Left lung (tissue), 10 donors: Measurements from ENCODE around the gene MST1R. TPM values are rescaled to one million over a fixed set of nuclear protein-coding genes. Genes with fewer than 3 reads are reported as not detected.

Experiments
- ATAC-seq: fragments of 200-7000 bp; cut with Tn5 transposase; one replicate; pipeline ENCODE4 v1.9.1; 2020; ENCODE audit warnings: moderate library complexity
- DNase-seq, 4 donors: peaks; one replicate each; pipeline ENCODE4 v3.0.0-alpha.2; 2013 to 2020
- H3K27ac ChIP-seq, 2 donors: fragments of 200-600 bp; sonication (generic) in 1 of 2; one replicate each; pipeline versions ENCODE4 v1.5.0 to v1.8.0; 2020 to 2021
- H3K27me3 ChIP-seq, 2 donors: fragments of 200-600 bp; sonication (generic) in 1 of 2; one replicate each; pipeline versions ENCODE4 v1.5.0 to v1.8.0; 2020 to 2021
- H3K36me3 ChIP-seq, 2 donors: fragments of 200-600 bp; sonication (generic) in 1 of 2; one replicate each; pipeline versions ENCODE4 v1.5.0 to v1.8.0; 2020 to 2021
- H3K4me1 ChIP-seq, 2 donors: fragments of 200-600 bp; one replicate each; pipeline ENCODE4 v1.8.0; 2021
- H3K4me3 ChIP-seq, 2 donors: fragments of 200-600 bp; sonication (generic) in 1 of 2; one replicate each; pipeline versions ENCODE4 v1.5.0 to v1.8.0; 2020 to 2021; ENCODE audit warnings: mild to moderate bottlenecking in 1 of 2
- H3K9me3 ChIP-seq, 2 donors: fragments of 200-600 bp; sonication (generic) in 1 of 2; one replicate each; pipeline versions ENCODE4 v1.5.0 to v1.8.0; 2020 to 2021
- intact Hi-C, 2 donors: fragments of 100-400 bp; cut with DNase I; formaldehyde crosslinking; loops; one replicate each; pipeline versions ENCODE4 v1.11.2 to v1.14.2; 2022
- polyA plus RNA-seq, 6 donors: library from polyadenylated mRNA; unstranded; fragments of 120-200 nt; gene quantifications; one replicate each; pipeline ENCODE4 v1.2.1, GENCODE V29; 2013; ENCODE audit not compliant: insufficient read length in 6 of 6
- total RNA-seq, 2 donors: library from RNA; stranded (reverse); fragmentation: NEBNext Ultra II Directional; extraction: Animal tissue kit (Norgen Biotek cat#: 25700); gene quantifications; one replicate each; pipeline ENCODE4 v1.2.1, GENCODE V29; 2021
- TF ChIP-seq, protein P1 (sequence below), 2 donors: fragments of 200-600 bp; sonication (generic) in 1 of 2; IDR thresholded peaks; one replicate each; pipeline versions ENCODE4 v1.5.0 to v1.8.0; 2021; ENCODE audit warnings: antibody characterized with exemption in 2 of 2
- donor health status: DM: no; HTN: yes; CAD: no.
- donor health status: DM: no; HTN: no; CAD: no.

MST1R gene
- total and polyA plus RNA-seq, 8 donors = 6.0 to 54.7 (median 9.1) TPM

- DNase-seq (no peak), ATAC-seq (no peak)
- H3K27ac ChIP-seq = no peak overlapping the region
- TF ChIP-seq, protein P1, sequence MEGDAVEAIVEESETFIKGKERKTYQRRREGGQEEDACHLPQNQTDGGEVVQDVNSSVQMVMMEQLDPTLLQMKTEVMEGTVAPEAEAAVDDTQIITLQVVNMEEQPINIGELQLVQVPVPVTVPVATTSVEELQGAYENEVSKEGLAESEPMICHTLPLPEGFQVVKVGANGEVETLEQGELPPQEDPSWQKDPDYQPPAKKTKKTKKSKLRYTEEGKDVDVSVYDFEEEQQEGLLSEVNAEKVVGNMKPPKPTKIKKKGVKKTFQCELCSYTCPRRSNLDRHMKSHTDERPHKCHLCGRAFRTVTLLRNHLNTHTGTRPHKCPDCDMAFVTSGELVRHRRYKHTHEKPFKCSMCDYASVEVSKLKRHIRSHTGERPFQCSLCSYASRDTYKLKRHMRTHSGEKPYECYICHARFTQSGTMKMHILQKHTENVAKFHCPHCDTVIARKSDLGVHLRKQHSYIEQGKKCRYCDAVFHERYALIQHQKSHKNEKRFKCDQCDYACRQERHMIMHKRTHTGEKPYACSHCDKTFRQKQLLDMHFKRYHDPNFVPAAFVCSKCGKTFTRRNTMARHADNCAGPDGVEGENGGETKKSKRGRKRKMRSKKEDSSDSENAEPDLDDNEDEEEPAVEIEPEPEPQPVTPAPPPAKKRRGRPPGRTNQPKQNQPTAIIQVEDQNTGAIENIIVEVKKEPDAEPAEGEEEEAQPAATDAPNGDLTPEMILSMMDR (IDR thresholded peaks at IDR 0.05) = no peak
- peaks cover 16% of the 10 kb centered on the region in 2 donors for H3K4me1 ChIP-seq
- peaks cover 0 to 34% of the 10 kb centered on the region in 2 donors for H3K36me3 ChIP-seq
- intact Hi-C loops = no loop called here
- no peaks in the 10 kb centered on the region for H3K27me3 ChIP-seq
- H3K9me3 ChIP-seq = no peaks in the 10 kb centered on the region
- H3K4me3 ChIP-seq = no peak overlapping the region
Measured at GRCh38 chr3:49898991-49899390, 4.7 kb downstream of the MST1R start.

GRCh38 chr3:49896345-49896744 is 7.3 kb downstream of the MST1R start:
- H3K27ac ChIP-seq = no peak overlapping the region
- H3K27me3 ChIP-seq = no peaks in the 10 kb centered on the region
- intact Hi-C loops = no loop called here
- H3K4me3 ChIP-seq = no peak overlapping the region
- H3K4me1 ChIP-seq = peaks cover 2 to 3% of the 10 kb centered on the region in 2 donors
- ATAC-seq (no peak), DNase-seq (no peak)
- no peaks in the 10 kb centered on the region for H3K9me3 ChIP-seq
- TF ChIP-seq, protein P1 (IDR thresholded peaks at IDR 0.05) = no peak
- H3K36me3 ChIP-seq = peaks cover 0 to 36% of the 10 kb centered on the region in 2 donors

DNA sequence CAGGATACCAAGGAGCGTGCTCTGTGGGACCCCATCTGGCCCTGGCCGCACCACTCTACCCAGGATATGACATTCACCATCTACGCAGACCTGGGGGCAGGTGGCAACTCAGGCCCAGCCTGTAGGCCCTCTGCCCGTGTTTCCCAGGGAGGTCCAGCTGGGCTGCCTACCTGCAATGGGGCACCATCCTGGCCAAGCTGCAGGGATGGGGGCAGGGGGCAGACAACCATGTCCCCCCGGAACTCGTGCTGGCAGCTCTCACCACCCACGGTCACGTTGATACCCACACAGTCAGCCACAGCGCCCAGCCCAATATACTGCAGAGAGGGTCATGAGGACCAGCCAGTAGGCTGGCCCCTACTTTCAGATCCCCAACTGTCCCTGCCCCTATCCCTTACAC is 7.9 kb downstream of the MST1R start:
- ATAC-seq (no peak), DNase-seq (no peak)
- no peak overlapping the region for H3K27ac ChIP-seq
- H3K9me3 ChIP-seq = no peaks in the 10 kb centered on the region
- H3K27me3 ChIP-seq = no peaks in the 10 kb centered on the region
- no peak overlapping the region for H3K4me3 ChIP-seq
- peaks cover 0 to 42% of the 10 kb centered on the region in 2 donors for H3K36me3 ChIP-seq
- TF ChIP-seq, protein P1 (IDR thresholded peaks at IDR 0.05) = no peak
- intact Hi-C loops = no loop called here
- H3K4me1 ChIP-seq = peaks cover under 1 to 2% of the 10 kb centered on the region in 2 donors

GRCh38 chr3:49889296-49889695 is 14.4 kb downstream of the MST1R start:
- TF ChIP-seq, protein P1 (IDR thresholded peaks at IDR 0.05) = no peak
- no peaks in the 10 kb centered on the region for H3K9me3 ChIP-seq
- no peaks in the 10 kb centered on the region for H3K27me3 ChIP-seq
- intact Hi-C loops = no loop called here
- H3K27ac ChIP-seq = no peak overlapping the region
- no peaks in the 10 kb centered on the region for H3K4me1 ChIP-seq
- no peak for ATAC-seq
- H3K36me3 ChIP-seq = peaks cover 0 to 13% of the 10 kb centered on the region in 2 donors
- no peak for DNase-seq
- H3K4me3 ChIP-seq = no peak overlapping the region

DNA sequence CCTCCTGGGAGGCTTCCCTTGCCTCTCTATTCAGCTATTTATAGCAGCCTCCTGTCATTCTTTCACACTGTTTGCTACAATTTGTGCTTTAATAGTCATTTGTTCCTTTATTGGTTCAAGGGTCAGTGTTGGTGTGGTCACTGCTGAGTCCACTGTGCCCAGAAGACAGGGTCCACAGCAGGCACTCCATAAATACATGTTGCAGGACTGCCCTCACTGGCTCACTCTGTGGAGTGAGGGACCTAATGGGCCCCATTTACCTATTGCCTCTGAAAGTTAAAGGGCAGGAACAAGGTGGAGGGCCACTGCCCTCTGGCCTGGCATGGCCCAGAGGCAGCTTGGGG is 16.8 kb downstream of the MST1R start:
- H3K36me3 ChIP-seq = peaks cover 0 to 13% of the 10 kb centered on the region in 2 donors
- TF ChIP-seq, protein P1 (IDR thresholded peaks at IDR 0.05) = no peak
- ATAC-seq = no peak
- H3K4me3 ChIP-seq = no peak overlapping the region
- H3K27me3 ChIP-seq = no peaks in the 10 kb centered on the region
- H3K9me3 ChIP-seq = no peaks in the 10 kb centered on the region
- no peak overlapping the region for H3K27ac ChIP-seq
- intact Hi-C loops = no loop called here
- DNase-seq = no peak
- no peaks in the 10 kb centered on the region for H3K4me1 ChIP-seq
